Neural crest cell (in vitro differentiated cells): Measurements from ENCODE around the gene ULK2. TPM values are rescaled to one million over a fixed set of nuclear protein-coding genes. Genes with fewer than 3 reads are reported as not detected.
"Not testable (repeated sequence)": the region's sequence is repeated elsewhere in the genome, so short reads cannot be mapped to it uniquely, and the experiment has no call there.

Source experiments
- DNase-seq: peaks from one replicate; pipeline ENCODE4 v3.0.0; 2021; ENCODE audit warnings: low read depth, mixed read lengths, low spot score
- H3K27ac Mint-ChIP-seq: one replicate; pipeline ENCODE4 v1.8.0; 2021; ENCODE audit warnings: mild to moderate bottlenecking, mixed read lengths; ENCODE audit not compliant: unreplicated experiment
- H3K27me3 Mint-ChIP-seq: 2 replicates; pipeline ENCODE4 v1.8.0; 2021; ENCODE audit warnings: low read depth, mild to moderate bottlenecking, mixed read lengths
- H3K36me3 Mint-ChIP-seq: 2 replicates; pipeline ENCODE4 v1.8.0; 2021; ENCODE audit warnings: low read depth, mild to moderate bottlenecking, mixed read lengths
- H3K4me1 Mint-ChIP-seq: 2 replicates; pipeline ENCODE4 v1.8.0; 2021; ENCODE audit warnings: mixed read lengths
- H3K4me3 Mint-ChIP-seq: one replicate; pipeline ENCODE4 v1.8.0; 2021; ENCODE audit warnings: mild to moderate bottlenecking, mixed read lengths
- H3K9me3 Mint-ChIP-seq: 2 replicates; pipeline ENCODE4 v1.8.0; 2021; ENCODE audit warnings: mixed read lengths
- CTCF ChIP-seq: fragments of 200-600 bp; sonication (generic); conservative IDR thresholded peaks from 2 replicates; pipeline ENCODE4 v1.5.0; 2021; ENCODE audit warnings: antibody characterized with exemption, mild to moderate bottlenecking
- total RNA-seq: library from RNA; stranded (reverse); gene quantifications from 2 replicates; pipeline ENCODE4 v1.2.1, GENCODE V29; 2021

The ULK2 gene
- total RNA-seq, 1 donor from 2014 or later, result 30.7 TPM

- TF ChIP-seq CTCF, result peak; percentile 95
- no peaks in the 10 kb centered on the region for H3K9me3 Mint-ChIP-seq
- H3K27me3 Mint-ChIP-seq, result no peaks in the 10 kb centered on the region
- peaks cover 6% of the 10 kb centered on the region for H3K4me1 Mint-ChIP-seq
- peak; percentile 80 for DNase-seq
- H3K36me3 Mint-ChIP-seq, result peaks cover 3% of the 10 kb centered on the region
- H3K4me3 Mint-ChIP-seq, result no peak overlapping the region
- H3K27ac Mint-ChIP-seq, result no peak overlapping the region
These were observed 101.1 kb downstream of the ULK2 start for GRCh38 chr17:19766421-19767270.

GRCh38 chr17:19766016-19766415, 101.7 kb downstream of the ULK2 start:
- Mint-ChIP-seq H3K9me3 (no peaks in the 10 kb centered on the region), H3K27me3 (peaks cover 2% of the 10 kb centered on the region), H3K4me1 (peaks cover under 1% of the 10 kb centered on the region), H3K36me3 (peaks cover 3% of the 10 kb centered on the region), H3K27ac (no peak overlapping the region), H3K4me3 (no peak overlapping the region)
- no peak for TF ChIP-seq CTCF
- DNase-seq, result no peak

- not testable (repeated sequence) for H3K36me3 Mint-ChIP-seq, DNase-seq, H3K27ac Mint-ChIP-seq, H3K4me3 Mint-ChIP-seq, H3K27me3 Mint-ChIP-seq, H3K9me3 Mint-ChIP-seq, H3K4me1 Mint-ChIP-seq
These were observed 103.7 kb downstream of the ULK2 start for GRCh38 chr17:19763991-19764390.

- Mint-ChIP-seq H3K27ac (no peak overlapping the region), H3K4me1 (no peaks in the 10 kb centered on the region)
- TF ChIP-seq CTCF, result no peak
These were observed 104.3 kb downstream of the ULK2 start for GRCh38 chr17:19763416-19763815.

GRCh38 chr17:19762515-19762961, 105.2 kb downstream of the ULK2 start:
- DNase-seq, result peak; percentile 87
- Mint-ChIP-seq H3K4me3 (no peak overlapping the region), H3K27ac (no peak overlapping the region), H3K36me3 (no peaks in the 10 kb centered on the region), H3K4me1 (no peaks in the 10 kb centered on the region), H3K9me3 (no peaks in the 10 kb centered on the region), H3K27me3 (peaks cover 4% of the 10 kb centered on the region)
- TF ChIP-seq CTCF, result peak; percentile 80

More at GRCh38 chr17:19763416-19763815, 104.3 kb downstream of the ULK2 start:
- H3K36me3 Mint-ChIP-seq, result no peaks in the 10 kb centered on the region
- no peaks in the 10 kb centered on the region for H3K9me3 Mint-ChIP-seq
- H3K27me3 Mint-ChIP-seq, result peaks cover 4% of the 10 kb centered on the region
- H3K4me3 Mint-ChIP-seq, result no peak overlapping the region
- DNase-seq, result no peak

- no peak for DNase-seq
- H3K4me1 Mint-ChIP-seq, result no peaks in the 10 kb centered on the region
- no peaks in the 10 kb centered on the region for H3K36me3 Mint-ChIP-seq
- no peak overlapping the region for H3K4me3 Mint-ChIP-seq
- no peaks in the 10 kb centered on the region for H3K9me3 Mint-ChIP-seq
- peaks cover 4% of the 10 kb centered on the region for H3K27me3 Mint-ChIP-seq
- no peak overlapping the region for H3K27ac Mint-ChIP-seq
- no peak for TF ChIP-seq CTCF
These were observed 107.0 kb downstream of the ULK2 start for GRCh38 chr17:19760746-19761145.
